HG02885 (cell line): ENCODE data around the gene GHDC.
A peak's percentile ranks its signal among the peaks of the same experiment; 100 is the strongest.
"Not testable (repeated sequence)": the region's sequence is repeated elsewhere in the genome, so short reads cannot be mapped to it uniquely, and the experiment has no call there.

Experiments used
- ATAC-seq: cut with Tn5 transposase; IDR thresholded peaks from one replicate; pipeline ENCODE4 v1.9.1; 2021; ENCODE audit warnings: mild to moderate bottlenecking; ENCODE audit not compliant: unreplicated experiment, poor library complexity

GHDC gene, protein sequence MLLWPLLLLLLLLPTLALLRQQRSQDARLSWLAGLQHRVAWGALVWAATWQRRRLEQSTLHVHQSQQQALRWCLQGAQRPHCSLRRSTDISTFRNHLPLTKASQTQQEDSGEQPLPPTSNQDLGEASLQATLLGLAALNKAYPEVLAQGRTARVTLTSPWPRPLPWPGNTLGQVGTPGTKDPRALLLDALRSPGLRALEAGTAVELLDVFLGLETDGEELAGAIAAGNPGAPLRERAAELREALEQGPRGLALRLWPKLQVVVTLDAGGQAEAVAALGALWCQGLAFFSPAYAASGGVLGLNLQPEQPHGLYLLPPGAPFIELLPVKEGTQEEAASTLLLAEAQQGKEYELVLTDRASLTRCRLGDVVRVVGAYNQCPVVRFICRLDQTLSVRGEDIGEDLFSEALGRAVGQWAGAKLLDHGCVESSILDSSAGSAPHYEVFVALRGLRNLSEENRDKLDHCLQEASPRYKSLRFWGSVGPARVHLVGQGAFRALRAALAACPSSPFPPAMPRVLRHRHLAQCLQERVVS

DNA sequence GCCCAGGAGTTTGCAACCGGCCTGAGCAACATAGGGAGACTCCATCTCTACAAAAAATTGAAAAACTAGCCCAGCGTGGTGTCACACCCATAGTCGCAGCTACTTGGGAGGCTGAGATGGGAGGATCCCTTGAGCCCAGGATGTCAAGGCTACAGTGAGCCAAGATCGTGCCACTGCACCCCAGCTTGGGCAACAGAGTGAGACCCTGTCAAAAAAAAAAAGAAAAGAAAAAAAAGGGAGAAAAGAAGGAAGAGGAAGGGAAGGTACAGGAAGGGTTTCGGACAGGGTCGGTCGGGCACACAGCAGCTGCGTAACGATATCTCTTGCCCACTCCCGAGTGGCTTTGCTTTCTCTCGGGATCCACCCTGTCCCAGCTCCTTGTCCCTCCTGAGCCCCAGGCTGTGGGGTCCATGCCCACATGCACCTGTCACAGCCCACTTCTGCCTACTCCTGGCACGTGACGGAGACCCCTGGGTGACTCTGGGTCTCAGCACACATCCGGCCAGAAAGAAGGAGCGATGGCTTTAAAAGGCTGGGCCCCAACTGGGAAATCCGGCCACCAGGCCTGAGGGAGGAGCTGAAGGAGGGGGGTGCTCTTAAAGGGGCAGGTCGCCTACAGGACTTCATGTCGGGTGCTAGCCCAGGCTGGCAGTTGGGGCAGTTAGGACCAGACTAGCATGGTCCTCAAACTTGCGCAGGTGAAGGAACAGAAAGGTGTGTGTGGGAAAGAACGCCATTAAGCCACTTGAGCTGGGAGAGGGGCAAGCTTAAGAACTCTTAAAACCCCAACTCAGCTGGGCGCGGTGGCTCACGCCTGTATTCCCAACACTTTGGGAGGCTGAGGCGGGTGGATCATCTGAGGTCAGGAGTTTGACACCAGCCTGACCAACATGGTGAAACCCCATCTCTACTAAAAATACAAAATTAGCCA lies at the start of gene GHDC:
Gene GHDC, minus strand, starts transcription at position 526 of the 931 bp plus-strand sequence. CDS start 913 bp downstream, outside the sequence.
- peak; percentile 92 for ATAC-seq

DNA sequence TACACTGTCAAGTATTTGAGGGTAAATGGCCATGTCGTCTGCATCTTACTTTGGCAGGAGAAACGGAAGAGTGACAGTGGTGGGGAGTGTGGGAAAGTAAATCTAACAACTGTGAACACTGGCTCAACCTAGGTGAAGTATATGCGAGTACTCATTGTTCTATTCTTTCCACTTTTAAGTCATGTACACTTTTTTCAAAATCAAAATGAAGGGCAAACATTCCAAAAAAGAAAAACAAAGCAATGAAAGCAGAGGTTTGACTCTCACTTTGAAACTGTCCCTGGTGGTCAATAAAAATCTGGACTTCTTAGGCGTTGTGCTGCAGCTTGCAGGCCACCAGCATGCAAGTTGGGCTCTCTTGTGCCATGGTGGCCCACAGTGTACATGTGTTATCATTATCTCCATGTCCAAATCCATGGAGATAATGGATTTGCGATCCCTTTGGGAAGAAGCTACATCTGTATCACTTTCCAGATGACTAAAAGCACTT lies 49.2 kb upstream of the GHDC start:
- ATAC-seq: no peak

DNA sequence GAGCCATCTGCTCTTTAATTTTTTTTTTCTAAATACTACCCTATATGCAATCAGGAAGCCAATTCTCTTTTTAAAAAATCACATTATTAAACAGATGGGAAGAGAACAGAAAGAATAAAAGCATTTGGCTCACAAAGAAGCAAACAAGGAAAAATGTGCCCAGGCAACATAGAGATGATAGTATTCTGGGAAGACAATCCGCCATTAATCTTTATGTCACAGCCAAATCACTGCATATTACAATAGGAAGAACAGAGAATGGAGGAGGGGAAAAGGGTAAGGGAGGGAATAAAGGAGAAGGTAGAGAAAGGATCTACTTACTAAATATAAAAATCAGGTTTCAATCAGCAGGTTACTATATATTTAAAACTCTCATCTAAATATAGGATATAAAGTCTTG lies 47.6 kb upstream of the GHDC start:
- ATAC-seq: no peak

DNA sequence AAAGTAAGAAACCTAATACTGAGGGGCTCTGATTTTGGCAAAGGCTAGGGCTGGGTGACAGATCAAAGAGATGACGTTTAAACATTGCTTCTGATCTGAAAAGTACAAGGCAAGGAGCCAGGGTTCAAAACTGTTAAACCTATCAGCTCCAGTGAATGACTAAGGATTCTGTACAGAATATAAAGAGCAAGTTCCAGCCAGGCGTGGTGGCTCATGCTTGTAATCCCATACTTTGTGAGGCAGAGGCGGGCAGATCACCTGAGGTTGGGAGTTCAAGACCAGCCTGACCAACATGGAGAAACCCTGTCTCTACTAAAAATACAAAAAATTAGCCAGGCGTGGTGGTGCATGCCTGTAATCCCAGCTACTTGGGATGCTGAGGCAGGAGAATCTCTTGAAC lies 46.6 kb upstream of the GHDC start:
- not testable (repeated sequence) for ATAC-seq

DNA sequence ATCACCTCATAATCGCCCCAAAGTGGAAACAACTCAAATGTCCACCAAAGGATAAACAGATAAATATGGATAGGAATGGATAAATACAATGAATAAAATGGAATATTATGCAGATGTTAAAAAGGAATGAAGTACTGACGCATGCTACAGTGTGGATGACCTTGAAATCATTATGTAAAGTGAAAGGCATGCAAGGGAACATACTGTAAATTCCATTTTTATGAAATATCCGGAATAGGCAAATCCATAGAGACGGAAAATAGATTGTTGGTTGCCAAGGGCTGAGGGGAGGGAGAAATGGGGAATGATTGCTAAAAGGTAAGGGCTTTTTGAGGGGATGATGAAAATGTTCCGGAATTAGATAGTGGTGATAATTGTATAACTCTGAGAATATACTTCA lies 45.9 kb upstream of the GHDC start:
- ATAC-seq: no peak

DNA sequence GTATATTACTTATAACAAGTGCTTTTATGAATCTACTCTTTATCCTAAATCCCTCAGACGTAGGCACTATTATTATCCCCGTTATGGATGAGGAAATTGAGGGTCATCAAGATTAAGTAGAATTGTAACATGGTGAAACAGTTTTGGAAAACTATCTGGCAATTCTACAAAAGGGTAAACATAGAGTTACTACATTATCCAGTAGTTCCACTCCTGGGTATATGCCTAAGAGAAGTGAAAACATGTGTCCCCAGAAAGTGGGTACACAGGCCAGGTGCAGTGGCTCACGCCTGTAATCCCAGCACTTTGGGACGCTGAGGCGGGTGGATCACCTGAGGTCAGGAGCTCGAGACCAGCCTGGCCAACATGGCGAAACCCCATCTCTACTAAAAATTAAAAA lies 45.3 kb upstream of the GHDC start:
- not testable (repeated sequence) for ATAC-seq

DNA sequence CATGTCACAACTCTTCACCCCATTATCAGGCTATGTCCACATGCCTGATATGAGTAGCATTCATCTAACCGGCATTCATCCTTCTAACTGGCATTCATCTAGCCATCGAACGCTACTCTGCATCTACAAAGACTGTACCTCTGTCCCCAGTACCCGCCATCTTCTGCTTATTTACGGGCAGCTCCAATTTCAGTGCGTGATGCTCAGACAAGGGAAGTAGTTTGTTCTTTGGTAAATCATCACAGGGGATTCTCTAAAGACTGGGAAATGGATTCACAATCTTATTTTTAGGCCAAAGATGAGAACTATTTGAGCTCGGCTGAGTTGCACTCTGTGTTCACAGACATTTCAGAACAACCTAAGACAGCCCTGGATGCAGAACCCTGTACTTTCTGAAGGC lies 42.5 kb upstream of the GHDC start:
- ATAC-seq: no peak

DNA sequence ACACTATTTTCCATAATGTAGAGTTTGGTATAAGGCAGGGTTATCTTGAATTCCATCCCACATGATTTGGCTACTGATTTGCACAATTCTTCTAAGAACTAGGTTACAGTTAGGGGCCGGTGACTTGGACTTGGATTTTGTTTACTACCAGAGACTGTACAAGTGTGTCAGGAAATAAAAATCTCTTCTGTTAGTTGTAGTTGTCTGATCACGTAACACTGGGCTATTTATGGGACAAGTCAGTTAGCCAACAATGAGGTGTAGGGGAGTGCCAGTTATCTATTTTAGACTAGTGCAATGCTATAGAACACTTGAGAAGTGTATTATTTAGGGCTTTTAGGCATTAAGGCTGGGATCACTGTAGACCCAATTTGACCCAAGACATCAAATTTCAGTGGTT lies 39.7 kb upstream of the GHDC start:
- ATAC-seq: no peak

DNA sequence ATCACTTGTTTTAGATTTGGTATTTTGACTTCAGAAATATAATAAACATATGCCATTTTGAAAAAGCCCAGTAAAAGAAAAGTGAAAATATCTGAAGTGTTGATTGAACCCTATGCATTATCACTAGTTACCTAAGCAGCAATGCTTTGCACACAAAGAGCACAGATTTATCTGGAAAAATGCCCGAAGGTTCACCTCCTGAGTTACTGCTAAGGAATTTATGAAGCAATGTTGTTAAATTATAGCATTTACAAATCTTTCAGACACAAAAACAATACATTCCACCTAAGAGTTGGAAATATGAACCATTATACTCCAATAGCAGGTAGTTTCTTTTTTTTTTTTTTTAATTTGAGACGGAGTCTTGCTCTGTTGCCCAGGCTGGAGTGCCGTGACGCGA lies 38.9 kb upstream of the GHDC start:
- ATAC-seq: no peak

DNA sequence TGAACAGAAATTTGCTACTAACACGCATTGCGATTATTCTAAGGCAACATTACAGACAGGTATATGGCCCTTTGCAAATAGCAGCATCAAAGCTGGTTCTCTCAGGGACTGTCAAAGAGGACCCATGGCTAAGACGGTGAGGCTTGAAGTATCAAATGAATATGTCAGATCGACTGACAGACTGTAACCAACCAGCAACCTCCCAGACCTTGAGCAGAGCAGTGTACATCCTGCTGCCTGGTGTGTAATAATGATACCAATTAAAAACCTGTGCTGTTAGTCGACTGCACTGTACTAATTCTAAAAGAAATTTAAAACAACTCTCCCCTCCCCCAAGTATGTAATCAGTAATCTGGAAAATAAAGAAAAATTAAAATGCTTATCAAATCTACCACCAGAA lies 35.9 kb upstream of the GHDC start:
- no peak for ATAC-seq

DNA sequence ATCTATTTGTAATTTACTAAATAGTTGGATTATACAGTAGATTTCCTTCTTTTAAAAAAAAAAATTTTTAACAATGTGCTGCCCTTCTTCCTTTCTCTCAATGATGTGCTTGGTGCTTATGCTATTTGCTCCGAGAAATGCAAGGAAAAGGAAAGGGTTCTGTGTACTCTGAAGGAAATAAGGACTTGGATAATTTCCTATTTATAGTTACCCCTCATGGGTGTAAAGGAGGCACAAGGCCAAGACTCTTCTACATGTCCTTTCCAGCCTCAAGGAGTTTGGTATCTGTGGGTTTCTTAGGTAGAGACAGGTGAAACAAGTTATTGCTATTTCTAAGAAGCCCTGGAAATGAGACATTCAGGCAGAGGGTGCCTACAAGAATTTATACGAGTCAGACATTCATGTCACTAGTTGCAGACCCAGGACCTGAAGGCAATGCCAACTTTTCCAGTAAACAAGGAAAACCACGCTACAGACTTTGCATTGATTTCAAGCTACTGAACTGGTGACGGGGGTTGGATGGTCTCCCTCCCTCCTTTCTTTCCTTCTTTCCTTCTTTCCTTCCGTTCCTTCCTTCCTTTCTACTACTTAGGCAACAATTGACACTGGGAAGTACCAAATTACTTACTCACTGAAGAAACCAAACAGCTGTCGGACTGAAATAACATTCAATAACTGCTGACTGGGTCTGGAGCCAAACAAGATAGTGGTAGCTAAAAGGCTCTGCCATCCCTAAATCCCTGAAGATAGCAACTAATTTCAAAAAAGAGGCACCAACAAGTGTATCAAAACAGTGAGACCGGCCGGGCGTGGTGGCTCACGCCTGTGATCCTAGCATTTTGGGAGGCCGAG lies 33.8 kb upstream of the GHDC start:
- ATAC-seq: no peak

DNA sequence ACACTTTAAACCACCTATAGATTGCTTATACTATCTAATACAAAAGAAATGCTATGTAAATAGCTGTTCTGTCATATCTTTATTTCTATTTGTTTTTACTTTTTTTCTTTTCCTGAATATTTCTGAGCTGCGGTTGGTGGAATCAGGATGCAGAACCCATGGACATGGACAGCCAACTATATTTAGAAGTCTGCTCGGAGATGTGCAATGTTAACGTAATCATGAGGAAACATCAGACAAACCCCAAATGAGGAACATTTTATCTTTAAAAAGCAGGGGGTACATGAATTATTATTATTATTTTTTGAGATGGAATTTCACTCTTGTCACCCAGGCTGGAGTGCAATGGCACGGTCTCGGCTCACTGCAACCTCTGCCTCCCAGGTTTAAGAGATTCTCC lies 31.4 kb upstream of the GHDC start:
- no peak for ATAC-seq

DNA sequence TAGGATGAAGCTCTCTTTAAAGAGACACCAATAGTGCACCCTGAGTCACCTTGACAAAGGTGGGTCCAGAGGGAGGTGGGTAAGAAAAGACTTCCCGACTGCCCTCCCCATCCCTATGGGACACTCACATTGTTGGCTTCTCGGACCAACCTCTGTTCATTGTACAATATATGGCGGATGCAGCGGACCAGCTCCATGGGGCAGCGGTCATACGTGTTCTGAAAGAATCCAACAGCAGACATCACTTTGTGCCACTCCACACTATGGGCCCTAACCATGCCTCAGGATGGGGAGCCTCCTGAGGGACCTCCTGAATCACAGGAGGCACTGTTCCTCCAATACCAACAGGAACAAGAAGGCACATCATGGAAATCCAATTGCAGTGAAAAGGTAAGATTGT lies 30.4 kb upstream of the GHDC start:
- no peak for ATAC-seq

DNA sequence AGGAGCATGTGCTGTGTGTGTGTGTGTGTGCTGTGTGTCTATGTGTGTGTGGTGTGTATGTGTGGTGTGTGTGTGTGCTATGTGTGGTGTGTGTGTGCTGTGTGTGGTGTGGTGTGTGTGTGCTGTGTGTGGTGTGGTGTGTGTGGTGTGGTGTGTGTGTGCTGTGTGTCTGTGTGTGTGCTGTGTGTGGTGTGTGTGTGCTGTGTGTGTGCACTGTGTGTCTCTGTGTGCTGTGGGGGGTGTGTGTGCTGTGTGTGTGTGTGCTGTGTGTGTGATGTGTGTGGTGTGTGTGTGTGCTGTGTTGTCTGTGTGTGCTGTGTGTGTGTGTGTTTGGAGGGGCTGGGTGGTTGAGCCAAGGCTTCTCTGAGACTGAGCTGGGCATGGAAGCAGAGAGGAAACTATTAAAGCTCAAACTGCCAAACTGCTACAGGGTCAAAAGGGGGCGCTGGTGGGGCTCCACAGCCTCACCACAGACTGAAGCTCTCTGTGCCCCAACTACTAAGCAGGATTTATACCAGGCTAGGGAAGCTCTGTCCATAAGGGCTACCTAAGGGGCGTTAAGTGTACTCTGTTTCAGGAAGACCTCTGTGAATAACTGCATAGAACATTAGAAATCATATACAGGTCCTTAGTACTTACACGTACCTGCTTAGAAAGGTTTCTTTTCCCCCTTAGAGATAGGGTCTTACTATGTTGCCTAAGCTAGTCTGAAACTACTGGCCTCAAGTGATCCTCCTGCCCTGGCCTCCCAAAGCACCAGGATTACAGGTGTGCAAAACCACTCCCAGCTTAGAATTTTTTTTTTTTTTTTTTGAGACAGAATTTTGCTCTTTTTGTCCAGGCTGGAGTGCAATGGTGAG lies 27.8 kb upstream of the GHDC start:
- no peak for ATAC-seq

DNA sequence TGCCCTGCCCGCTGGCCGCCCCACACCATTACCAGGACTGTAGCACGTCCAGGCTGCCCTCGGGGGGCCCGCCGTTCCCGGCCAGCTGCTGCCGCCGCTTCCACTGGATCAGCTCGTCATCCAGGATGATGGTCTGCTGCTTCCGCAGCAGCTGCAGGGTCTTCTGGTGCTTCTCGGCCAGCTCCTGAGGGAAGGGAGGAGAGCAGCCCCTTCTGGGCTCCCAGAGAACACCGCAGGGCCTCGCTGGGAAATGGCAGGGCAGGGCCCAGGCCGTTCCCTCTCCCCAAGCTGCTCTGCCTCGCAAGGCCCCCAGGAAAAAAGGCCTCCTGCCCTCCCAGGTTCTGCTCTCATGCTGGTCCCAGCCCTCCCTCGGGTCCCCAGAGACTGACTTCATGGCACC lies 25.0 kb upstream of the GHDC start:
- ATAC-seq: not testable (repeated sequence)

DNA sequence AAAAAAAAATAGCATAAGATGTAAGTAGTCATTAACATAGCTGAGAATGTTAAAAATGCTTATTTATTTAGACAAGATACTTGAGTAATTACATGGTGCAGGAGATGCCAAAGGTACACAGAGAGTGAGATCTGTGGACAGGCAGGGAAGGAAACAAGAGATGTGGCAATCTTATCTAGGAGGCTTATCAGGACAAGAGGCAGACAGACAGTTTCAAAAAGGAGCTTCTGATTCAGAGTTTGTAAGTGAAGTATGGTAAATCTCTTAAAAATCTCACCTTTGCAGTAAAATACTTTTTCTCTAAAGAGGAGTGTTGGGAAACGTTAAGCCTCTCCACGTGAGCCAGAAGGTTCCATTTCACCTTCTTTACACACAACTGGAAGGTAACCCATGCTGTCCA lies 19.9 kb upstream of the GHDC start:
- ATAC-seq: no peak

DNA sequence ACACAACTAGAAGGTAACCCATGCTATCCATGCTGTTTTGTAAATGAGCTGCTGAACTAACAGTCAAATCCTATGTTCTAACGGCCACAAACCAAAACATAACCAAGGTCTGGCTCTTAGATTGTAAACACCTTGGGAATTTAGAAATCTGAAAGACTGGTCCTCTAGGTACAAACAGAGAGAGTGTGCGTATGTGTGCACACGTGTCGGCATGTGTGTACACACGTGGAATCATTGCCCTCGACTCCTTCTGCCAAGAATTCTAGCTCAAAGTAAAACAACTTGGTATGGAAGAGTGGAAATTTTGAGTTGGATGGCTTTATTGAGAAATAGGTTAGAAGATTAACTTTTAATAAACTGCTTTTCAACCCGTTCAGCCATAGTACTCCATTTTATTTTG lies 18.1 kb upstream of the GHDC start:
- no peak for ATAC-seq

DNA sequence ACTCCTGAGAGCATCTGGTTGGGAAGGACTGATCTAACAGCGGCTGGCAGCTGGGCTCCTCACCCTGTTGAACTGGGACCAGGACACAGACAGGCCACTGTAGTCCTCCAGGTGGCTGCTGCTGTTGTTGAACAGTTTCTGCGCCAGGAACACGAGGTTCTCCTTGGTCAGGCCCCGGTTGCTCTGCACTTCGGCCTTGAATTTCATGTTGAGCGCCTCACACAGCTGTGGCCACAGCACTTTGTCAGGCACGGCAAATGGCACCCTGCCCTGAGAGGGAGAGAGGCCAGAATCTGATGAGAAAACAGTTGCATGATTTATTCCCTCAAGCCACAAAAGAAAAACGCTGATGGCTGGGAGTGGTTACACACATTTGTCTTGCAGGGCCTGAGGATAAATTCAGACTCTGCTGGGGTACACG lies 17.6 kb upstream of the GHDC start:
- not testable (repeated sequence) for ATAC-seq

DNA sequence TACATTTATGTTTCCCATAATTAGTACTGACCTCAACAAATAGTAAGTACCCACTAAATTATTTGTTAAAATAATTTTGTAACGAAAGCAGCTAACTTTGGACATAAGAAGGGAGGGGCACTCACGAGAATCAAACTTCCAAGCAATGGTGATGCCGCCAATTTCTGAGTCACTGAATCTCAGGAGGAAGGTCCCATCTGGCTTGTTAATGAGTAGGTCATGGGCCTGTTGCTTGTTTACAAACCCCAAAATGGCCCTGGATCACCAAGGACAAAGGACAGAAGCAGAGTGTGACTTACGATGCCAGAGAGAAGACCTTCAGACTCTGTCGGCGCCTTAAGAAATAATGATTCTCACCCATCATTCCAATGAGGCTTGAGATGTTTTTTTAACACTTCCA lies 15.8 kb upstream of the GHDC start:
- ATAC-seq: no peak
